Glutamatergic neuron (in vitro differentiated cells): ENCODE results near the gene ESR2. TPM values are rescaled to one million over a fixed set of nuclear protein-coding genes. Genes with fewer than 3 reads are reported as not detected.

ENCODE experiments used
- DNase-seq: peaks from one replicate; pipeline ENCODE4 v3.0.0; 2022
- H3K27ac Mint-ChIP-seq: one replicate; pipeline ENCODE4 v1.8.0; 2020; ENCODE audit warnings: mild to moderate bottlenecking, mixed read lengths, inconsistent platforms; ENCODE audit not compliant: unreplicated experiment
- H3K27me3 Mint-ChIP-seq: one replicate; pipeline ENCODE4 v1.8.0; 2020; ENCODE audit warnings: mild to moderate bottlenecking, moderate library complexity, mixed read lengths, inconsistent platforms; ENCODE audit not compliant: unreplicated experiment
- H3K36me3 Mint-ChIP-seq: one replicate; pipeline ENCODE4 v1.8.0; 2020; ENCODE audit warnings: mild to moderate bottlenecking, mixed read lengths, inconsistent platforms; ENCODE audit not compliant: unreplicated experiment
- H3K4me1 Mint-ChIP-seq: one replicate; pipeline ENCODE4 v1.8.0; 2020; ENCODE audit warnings: mild to moderate bottlenecking, low read depth, mixed read lengths, inconsistent platforms; ENCODE audit not compliant: unreplicated experiment
- H3K4me3 Mint-ChIP-seq: one replicate; pipeline ENCODE4 v1.8.0; 2020; ENCODE audit warnings: mild to moderate bottlenecking, mixed read lengths, inconsistent platforms; ENCODE audit not compliant: unreplicated experiment
- H3K9me3 Mint-ChIP-seq: one replicate; pipeline ENCODE4 v1.8.0; 2020; ENCODE audit warnings: mild to moderate bottlenecking, moderate library complexity, mixed read lengths, inconsistent platforms; ENCODE audit not compliant: unreplicated experiment
- CTCF ChIP-seq: fragments of 200-600 bp; sonication (generic); IDR thresholded peaks from one replicate; pipeline ENCODE4 v1.5.0; 2021; ENCODE audit not compliant: partially characterized antibody, unreplicated experiment
- long read RNA-seq: library from polyadenylated mRNA; unstranded; transcript quantifications from one replicate; pipeline ENCODE4 v2.0.0, GENCODE V29; 2020; ENCODE audit not compliant: unreplicated experiment
- total RNA-seq: library from RNA; stranded (reverse); fragmentation: NEBNext Ultra II Directional; extraction: Animal tissue kit (Norgen Biotek cat#: 25700); gene quantifications from one replicate; pipeline ENCODE4 v1.2.1, GENCODE V29; 2021; ENCODE audit not compliant: unreplicated experiment

ESR2 gene
- total RNA-seq: 0.66 TPM
- long read RNA-seq, partial matches to known transcripts: 0 of 2 reads
- long read RNA-seq, other reads (novel, unspliced or antisense): 2 of 2 reads

- Mint-ChIP-seq H3K27me3 (no peaks in the 10 kb centered on the region), H3K9me3 (no peaks in the 10 kb centered on the region), H3K4me3 (peak within 1 kb of the TSS; percentile 76), H3K27ac (no peak within 1 kb of the TSS), H3K36me3 (no peaks in the 10 kb centered on the region), H3K4me1 (no peaks in the 10 kb centered on the region)
- DNase-seq: peak; percentile 47
- no peak for TF ChIP-seq CTCF
Measured at GRCh38 chr14:64293976-64294671, at the start of gene ESR2. TSS of gene ESR2 (minus strand) at chr14:64294371. CDS start at chr14:64282985, 11,386 bp downstream.

- DNase-seq: no peak
- no peak for TF ChIP-seq CTCF
- Mint-ChIP-seq H3K4me3 (no peak overlapping the region), H3K36me3 (peaks cover 10% of the 10 kb centered on the region), H3K9me3 (peaks cover 12% of the 10 kb centered on the region), H3K27me3 (peaks cover 6% of the 10 kb centered on the region), H3K27ac (no peak overlapping the region), H3K4me1 (peaks cover 2% of the 10 kb centered on the region)
Measured at GRCh38 chr14:64340560-64341196, 46.5 kb upstream of the ESR2 start.

GRCh38 chr14:64338616-64339316 is 44.6 kb upstream of the ESR2 start:
- Mint-ChIP-seq H3K9me3 (peaks cover 12% of the 10 kb centered on the region), H3K4me3 (peak overlapping the region; percentile 92), H3K4me1 (peaks cover 2% of the 10 kb centered on the region), H3K27me3 (peaks cover 6% of the 10 kb centered on the region), H3K27ac (peak overlapping the region; percentile 94), H3K36me3 (peaks cover 10% of the 10 kb centered on the region)
- TF ChIP-seq CTCF: no peak
- peak; percentile 88 for DNase-seq

GRCh38 chr14:64337888-64338615 is 43.9 kb upstream of the ESR2 start:
- DNase-seq: peak; percentile 68
- peak overlapping the region; percentile 89 for H3K27ac Mint-ChIP-seq
- peaks cover 10% of the 10 kb centered on the region for H3K36me3 Mint-ChIP-seq
- H3K27me3 Mint-ChIP-seq: peaks cover 6% of the 10 kb centered on the region
- peaks cover 2% of the 10 kb centered on the region for H3K4me1 Mint-ChIP-seq
- TF ChIP-seq CTCF: no peak
- H3K4me3 Mint-ChIP-seq: peak overlapping the region; percentile 92
- peaks cover 12% of the 10 kb centered on the region for H3K9me3 Mint-ChIP-seq
